HEK293 (cell line): ENCODE measurements around the gene ALKBH4.

Source experiments
- ATF2 ChIP-seq: fragments of 450-650 bp; formaldehyde crosslinking; IDR thresholded peaks from 2 replicates; pipeline ENCODE4 v1.5.1; 2016; ENCODE audit warnings: missing biosample characterization, missing genetic modification characterization, low read depth
- BCL11B ChIP-seq: fragments of 450-650 bp; formaldehyde crosslinking; IDR thresholded peaks from 2 replicates; pipeline ENCODE4 v1.5.1; 2016; ENCODE audit warnings: low read depth, missing biosample characterization, missing genetic modification characterization
- CTCF ChIP-seq: fragments of 450-650 bp; formaldehyde crosslinking; IDR thresholded peaks from 2 replicates; pipeline ENCODE4 v1.5.1; 2016; ENCODE audit warnings: missing biosample characterization, missing genetic modification characterization
- KLF8 ChIP-seq: fragments of 450-650 bp; formaldehyde crosslinking; IDR thresholded peaks from 2 replicates; pipeline ENCODE4 v1.5.1; 2016; ENCODE audit warnings: missing biosample characterization, missing genetic modification characterization
- PBX3 ChIP-seq: sonication (generic); formaldehyde crosslinking; IDR thresholded peaks from 2 replicates; pipeline ENCODE4 v1.8.1; 2022; ENCODE audit warnings: mild to moderate bottlenecking, moderate library complexity, missing genetic modification reagents
- PRDM10 ChIP-seq: fragments of 450-650 bp; formaldehyde crosslinking; IDR thresholded peaks from 2 replicates; pipeline ENCODE4 v1.5.1; 2016; ENCODE audit warnings: missing biosample characterization, missing genetic modification characterization
- REST ChIP-seq: fragments of 450-650 bp; formaldehyde crosslinking; IDR thresholded peaks from 2 replicates; pipeline ENCODE4 v1.5.1; 2016; ENCODE audit warnings: missing biosample characterization, missing genetic modification characterization
- ZNF155 ChIP-seq: fragments of 450-650 bp; formaldehyde crosslinking; IDR thresholded peaks from 2 replicates; pipeline ENCODE4 v1.5.1; 2016; ENCODE audit warnings: missing biosample characterization, missing genetic modification characterization
- ZNF423 ChIP-seq: fragments of 450-650 bp; formaldehyde crosslinking; IDR thresholded peaks from 2 replicates; pipeline ENCODE4 v1.5.1; 2016; ENCODE audit warnings: missing biosample characterization, missing genetic modification characterization
- ZNF580 ChIP-seq: fragments of 450-650 bp; formaldehyde crosslinking; IDR thresholded peaks from 2 replicates; pipeline ENCODE4 v1.5.1; 2016; ENCODE audit warnings: missing biosample characterization, missing genetic modification characterization

- no peak for TF ChIP-seq ZNF580 (tag by site-specific recombination)
- no peak for TF ChIP-seq ZNF423 (tag by site-specific recombination)
- TF ChIP-seq KLF8 (tag by site-specific recombination): no peak
- no peak for TF ChIP-seq REST
- no peak for TF ChIP-seq PBX3
- 0 out of 2 replicates have a peak, but pooled peaks have one; percentile 4 for TF ChIP-seq CTCF (tag by site-specific recombination)
- TF ChIP-seq BCL11B (tag by site-specific recombination): no peak
- TF ChIP-seq PRDM10 (tag by site-specific recombination): peak; percentile 77
- no peak for TF ChIP-seq ATF2 (tag by site-specific recombination)
- no peak for TF ChIP-seq ZNF155 (tag by site-specific recombination)
Measured at GRCh38 chr7:102434039-102434486, 30.6 kb downstream of the ALKBH4 start.
